ENCODE data around the gene B3GNT5. TPM values are rescaled to one million over a fixed set of nuclear protein-coding genes. Genes with fewer than 3 reads are reported as not detected.

B3GNT5 gene
- total and polyA plus RNA-seq, 2 donors (not counting 1 experiment from before 2014, with no cell fraction given): 0.07 to 0.37 TPM

GRCh38 chr3:183312433-183312832 is 59.4 kb downstream of the B3GNT5 start:
- no peak overlapping the region for H3K4me3 ChIP-seq (ENCODE audit: control extremely low read depth in 1 of 5, extremely low read depth in 1 of 5, insufficient read depth in 1 of 5, low read depth in 2 of 5, low read length in 4 of 5)
- no peak for ATAC-seq (ENCODE audit: low read depth)
- no peak for TF ChIP-seq EZH2 (IDR thresholded peaks at IDR 0.05; ENCODE audit: borderline replicate concordance, insufficient read depth, low read depth, low read length, poor library complexity, severe bottlenecking)
- TF ChIP-seq, protein P1, sequence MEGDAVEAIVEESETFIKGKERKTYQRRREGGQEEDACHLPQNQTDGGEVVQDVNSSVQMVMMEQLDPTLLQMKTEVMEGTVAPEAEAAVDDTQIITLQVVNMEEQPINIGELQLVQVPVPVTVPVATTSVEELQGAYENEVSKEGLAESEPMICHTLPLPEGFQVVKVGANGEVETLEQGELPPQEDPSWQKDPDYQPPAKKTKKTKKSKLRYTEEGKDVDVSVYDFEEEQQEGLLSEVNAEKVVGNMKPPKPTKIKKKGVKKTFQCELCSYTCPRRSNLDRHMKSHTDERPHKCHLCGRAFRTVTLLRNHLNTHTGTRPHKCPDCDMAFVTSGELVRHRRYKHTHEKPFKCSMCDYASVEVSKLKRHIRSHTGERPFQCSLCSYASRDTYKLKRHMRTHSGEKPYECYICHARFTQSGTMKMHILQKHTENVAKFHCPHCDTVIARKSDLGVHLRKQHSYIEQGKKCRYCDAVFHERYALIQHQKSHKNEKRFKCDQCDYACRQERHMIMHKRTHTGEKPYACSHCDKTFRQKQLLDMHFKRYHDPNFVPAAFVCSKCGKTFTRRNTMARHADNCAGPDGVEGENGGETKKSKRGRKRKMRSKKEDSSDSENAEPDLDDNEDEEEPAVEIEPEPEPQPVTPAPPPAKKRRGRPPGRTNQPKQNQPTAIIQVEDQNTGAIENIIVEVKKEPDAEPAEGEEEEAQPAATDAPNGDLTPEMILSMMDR (IDR thresholded peaks at IDR 0.05): no peak
- Mint-ChIP-seq H3K9me3 (ENCODE audit: insufficient read depth) (no peaks in the 10 kb centered on the region), H3K4me3 (no peak overlapping the region), H3K27ac (no peak overlapping the region), H3K27me3 (no peaks in the 10 kb centered on the region), H3K4me1 (peaks cover 2% of the 10 kb centered on the region)
- H2AFZ ChIP-seq (ENCODE audit: insufficient read depth, low read depth, low read length, poor library complexity, severe bottlenecking): no peak overlapping the region
- 100% methylated on average over 1 of the region's 2 CpGs for WGBS (ENCODE audit: insufficient coverage)
- no peaks in the 10 kb centered on the region for H3K36me3 ChIP-seq (replicated peaks in 1 of 2; ENCODE audit: control extremely low read depth in 1 of 2, control insufficient read depth in 1 of 2, extremely low read depth in 1 of 2, insufficient read depth in 2 of 2, low read length in 1 of 2)
- H3K27ac ChIP-seq (ENCODE audit: low read length in 2 of 2): no peak overlapping the region
- no peak overlapping the region for H3K4me2 ChIP-seq (replicated peaks; ENCODE audit: low read depth, low read length, poor library complexity, severe bottlenecking)
- H3K9me3 ChIP-seq (ENCODE audit: control extremely low read depth in 1 of 3, control insufficient read depth in 2 of 3, insufficient read depth in 1 of 3, low read length in 2 of 3): no peaks in the 10 kb centered on the region
- DNase-seq: no peak
- ChIA-PET POLR2A (no interaction called here), CTCF (no interaction called here)
- no peak overlapping the region for H3K9ac ChIP-seq (ENCODE audit: low read length)
- peaks cover 0 to 3% (median 0%) of the 10 kb centered on the region in 4 experiments for H3K27me3 ChIP-seq (replicated peaks in 1 of 4; ENCODE audit: control extremely low read depth in 1 of 4, control insufficient read depth in 3 of 4, insufficient read depth in 4 of 4, low read length in 3 of 4)
- H3K4me1 ChIP-seq (ENCODE audit: control insufficient read depth in 2 of 2, insufficient read depth in 2 of 2, low read length in 2 of 2): peaks cover under 1 to 3% of the 10 kb centered on the region in 2 donors
- H3K79me2 ChIP-seq (ENCODE audit: control insufficient read depth, insufficient read depth, low read length): no peaks in the 10 kb centered on the region
- H4K20me1 ChIP-seq (ENCODE audit: control insufficient read depth, insufficient read depth, low read length, poor library complexity, severe bottlenecking): no peaks in the 10 kb centered on the region
- intact Hi-C loops (cut with micrococcal nuclease): no loop called here

DNA sequence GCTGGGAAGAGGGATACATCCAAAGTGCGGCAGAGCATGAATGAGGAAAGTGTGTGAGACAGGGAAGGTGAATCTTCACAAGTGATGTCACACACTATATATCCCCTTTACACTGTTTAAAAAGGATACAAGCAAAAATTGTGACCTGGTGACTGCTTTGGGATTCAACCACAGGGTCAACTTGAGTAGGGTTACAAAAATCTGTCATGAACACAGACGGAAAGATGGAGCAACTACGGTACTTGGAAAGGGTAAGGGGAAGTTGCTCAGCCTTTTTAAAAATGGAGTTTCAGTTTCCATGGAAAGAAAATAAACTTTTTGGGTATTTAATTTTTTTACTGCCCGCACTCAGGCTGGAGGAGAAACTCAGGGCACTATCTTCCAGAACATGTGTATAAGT is 60.3 kb downstream of the B3GNT5 start:
- TF ChIP-seq, protein P1 (IDR thresholded peaks at IDR 0.05): no peak
- no peak for TF ChIP-seq EZH2 (IDR thresholded peaks at IDR 0.05; ENCODE audit: borderline replicate concordance, insufficient read depth, low read depth, low read length, poor library complexity, severe bottlenecking)
- no peak for ATAC-seq (ENCODE audit: low read depth)
- Histone ChIP-seq H3K4me3 (ENCODE audit: control extremely low read depth in 1 of 5, extremely low read depth in 1 of 5, insufficient read depth in 1 of 5, low read depth in 2 of 5, low read length in 4 of 5) (no peak overlapping the region), H3K27me3 (replicated peaks in 1 of 4; ENCODE audit: control extremely low read depth in 1 of 4, control insufficient read depth in 3 of 4, insufficient read depth in 4 of 4, low read length in 3 of 4) (peaks cover 0 to 3% (median 0%) of the 10 kb centered on the region in 4 experiments), H3K9me3 (ENCODE audit: control extremely low read depth in 1 of 3, control insufficient read depth in 2 of 3, insufficient read depth in 1 of 3, low read length in 2 of 3) (no peaks in the 10 kb centered on the region), H2AFZ (ENCODE audit: insufficient read depth, low read depth, low read length, poor library complexity, severe bottlenecking) (no peak overlapping the region), H3K9ac (ENCODE audit: low read length) (no peak overlapping the region), H3K4me1 (ENCODE audit: control insufficient read depth in 2 of 2, insufficient read depth in 2 of 2, low read length in 2 of 2) (no peaks in the 10 kb centered on the region), H3K36me3 (replicated peaks in 1 of 2; ENCODE audit: control extremely low read depth in 1 of 2, control insufficient read depth in 1 of 2, extremely low read depth in 1 of 2, insufficient read depth in 2 of 2, low read length in 1 of 2) (no peaks in the 10 kb centered on the region), H4K20me1 (ENCODE audit: control insufficient read depth, insufficient read depth, low read length, poor library complexity, severe bottlenecking) (no peaks in the 10 kb centered on the region), H3K27ac (ENCODE audit: low read length in 2 of 2) (no peak overlapping the region), H3K4me2 (replicated peaks; ENCODE audit: low read depth, low read length, poor library complexity, severe bottlenecking) (no peak overlapping the region), H3K79me2 (ENCODE audit: control insufficient read depth, insufficient read depth, low read length) (no peaks in the 10 kb centered on the region)
- Mint-ChIP-seq H3K4me1 (no peaks in the 10 kb centered on the region), H3K4me3 (no peak overlapping the region), H3K27me3 (no peaks in the 10 kb centered on the region), H3K27ac (no peak overlapping the region), H3K9me3 (ENCODE audit: insufficient read depth) (no peaks in the 10 kb centered on the region)
- DNase-seq: no peak
- intact Hi-C loops (cut with micrococcal nuclease): no loop called here
- CTCF ChIA-PET: no interaction called here
- POLR2A ChIA-PET: no interaction called here
- 79% methylated on average over 2 of the region's 4 CpGs for WGBS (ENCODE audit: insufficient coverage)

Measured in B cell (primary cell).